ENCODE data around the gene MBOAT2. TPM values are rescaled to one million over a fixed set of nuclear protein-coding genes. Genes with fewer than 3 reads are reported as not detected.

The MBOAT2 gene
- total RNA-seq, 1 experiment from 2014 or later: 65.1 TPM

GRCh38 chr2:8861797-8862196 lies 141.7 kb downstream of the MBOAT2 start:
- Histone ChIP-seq H3K36me3 (ENCODE audit: insufficient read depth, low read length, poor library complexity, severe bottlenecking) (no peaks in the 10 kb centered on the region), H3K27ac (ENCODE audit: low read depth, low read length, poor library complexity, severe bottlenecking) (no peak overlapping the region), H3K9me3 (ENCODE audit: low read depth, low read length, poor library complexity, severe bottlenecking) (no peaks in the 10 kb centered on the region), H3K4me3 (ENCODE audit: low read depth, low read length, poor library complexity, severe bottlenecking) (no peak overlapping the region), H3K27me3 (replicated peaks; ENCODE audit: insufficient read depth, low read depth, low read length, poor library complexity) (no peaks in the 10 kb centered on the region), H3K4me1 (ENCODE audit: insufficient read depth, low read length, poor library complexity, severe bottlenecking) (no peaks in the 10 kb centered on the region)
- intact Hi-C loops (cut with micrococcal nuclease; ENCODE audit: unreplicated experiment): no loop called here
- CTCF ChIA-PET: no interaction called here
- no TSS peak for BruUV-seq (replicated peaks)
- POLR2A ChIA-PET (ENCODE audit: low non-redundant PET): no interaction called here
- no peak for DNase-seq (ENCODE audit: low spot score)
- TF ChIP-seq, protein P1, sequence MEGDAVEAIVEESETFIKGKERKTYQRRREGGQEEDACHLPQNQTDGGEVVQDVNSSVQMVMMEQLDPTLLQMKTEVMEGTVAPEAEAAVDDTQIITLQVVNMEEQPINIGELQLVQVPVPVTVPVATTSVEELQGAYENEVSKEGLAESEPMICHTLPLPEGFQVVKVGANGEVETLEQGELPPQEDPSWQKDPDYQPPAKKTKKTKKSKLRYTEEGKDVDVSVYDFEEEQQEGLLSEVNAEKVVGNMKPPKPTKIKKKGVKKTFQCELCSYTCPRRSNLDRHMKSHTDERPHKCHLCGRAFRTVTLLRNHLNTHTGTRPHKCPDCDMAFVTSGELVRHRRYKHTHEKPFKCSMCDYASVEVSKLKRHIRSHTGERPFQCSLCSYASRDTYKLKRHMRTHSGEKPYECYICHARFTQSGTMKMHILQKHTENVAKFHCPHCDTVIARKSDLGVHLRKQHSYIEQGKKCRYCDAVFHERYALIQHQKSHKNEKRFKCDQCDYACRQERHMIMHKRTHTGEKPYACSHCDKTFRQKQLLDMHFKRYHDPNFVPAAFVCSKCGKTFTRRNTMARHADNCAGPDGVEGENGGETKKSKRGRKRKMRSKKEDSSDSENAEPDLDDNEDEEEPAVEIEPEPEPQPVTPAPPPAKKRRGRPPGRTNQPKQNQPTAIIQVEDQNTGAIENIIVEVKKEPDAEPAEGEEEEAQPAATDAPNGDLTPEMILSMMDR (conservative IDR thresholded peaks at IDR 0.05; ENCODE audit: low read depth, low read length): no peak
- no peak for TF ChIP-seq EZH2 (IDR thresholded peaks at IDR 0.05; ENCODE audit: borderline replicate concordance, low read depth, low read length, poor library complexity, severe bottlenecking)

DNA sequence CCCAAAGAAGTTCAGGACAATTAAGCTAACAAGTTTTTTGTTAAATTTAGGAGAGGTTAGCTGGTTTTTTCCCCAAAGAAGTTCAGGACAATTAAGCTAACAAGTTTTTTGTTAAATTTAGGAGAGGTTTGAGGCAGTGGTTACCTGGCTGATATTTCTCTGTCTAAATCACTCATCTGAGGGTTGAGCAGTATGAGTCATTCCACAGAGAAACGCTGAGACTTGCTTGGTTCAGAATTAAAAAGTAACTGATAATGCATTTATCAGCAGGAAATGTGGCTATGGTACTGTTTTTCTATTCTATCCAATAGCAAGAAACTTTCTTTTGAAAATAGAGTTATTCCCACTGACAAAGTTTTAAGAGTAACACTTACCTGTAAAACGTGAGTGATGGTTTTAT lies 143.2 kb downstream of the MBOAT2 start:
- Histone ChIP-seq H3K27me3 (replicated peaks; ENCODE audit: insufficient read depth, low read depth, low read length, poor library complexity) (no peaks in the 10 kb centered on the region), H3K27ac (ENCODE audit: low read depth, low read length, poor library complexity, severe bottlenecking) (no peak overlapping the region), H3K4me3 (ENCODE audit: low read depth, low read length, poor library complexity, severe bottlenecking) (no peak overlapping the region), H3K9me3 (ENCODE audit: low read depth, low read length, poor library complexity, severe bottlenecking) (no peaks in the 10 kb centered on the region), H3K36me3 (ENCODE audit: insufficient read depth, low read length, poor library complexity, severe bottlenecking) (no peaks in the 10 kb centered on the region), H3K4me1 (ENCODE audit: insufficient read depth, low read length, poor library complexity, severe bottlenecking) (no peaks in the 10 kb centered on the region)
- BruUV-seq (replicated peaks): no TSS peak
- intact Hi-C loops (cut with micrococcal nuclease; ENCODE audit: unreplicated experiment): no loop called here
- DNase-seq (ENCODE audit: low spot score): no peak
- ChIA-PET POLR2A (ENCODE audit: low non-redundant PET) (no interaction called here), CTCF (no interaction called here)
- TF ChIP-seq EZH2 (IDR thresholded peaks at IDR 0.05; ENCODE audit: borderline replicate concordance, low read depth, low read length, poor library complexity, severe bottlenecking): no peak
- TF ChIP-seq, protein P1 (conservative IDR thresholded peaks at IDR 0.05; ENCODE audit: low read depth, low read length): no peak

DNA sequence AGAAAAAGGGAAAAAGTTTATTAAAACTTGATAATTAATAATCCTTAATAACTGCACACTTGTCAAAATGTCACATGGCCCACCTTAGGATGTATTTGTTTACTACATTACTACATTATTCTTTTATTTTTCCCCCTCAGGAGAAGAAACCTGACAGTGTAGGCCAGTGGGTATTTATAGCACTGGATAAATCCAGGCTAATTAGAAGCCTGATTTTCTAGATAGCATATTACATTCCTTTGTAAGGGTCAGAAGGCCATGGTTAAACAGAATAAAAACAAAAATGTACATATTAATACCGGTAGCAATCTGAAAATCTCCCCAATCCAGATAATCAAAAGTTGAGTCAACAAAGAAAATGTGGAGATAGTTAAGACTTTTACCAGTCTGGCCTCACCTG lies 144.6 kb downstream of the MBOAT2 start:
- no peaks in the 10 kb centered on the region for H3K4me1 ChIP-seq (ENCODE audit: insufficient read depth, low read length, poor library complexity, severe bottlenecking)
- ChIA-PET CTCF (no interaction called here), POLR2A (ENCODE audit: low non-redundant PET) (interaction anchor here (0.7 kb wide), 1 partner anchor 48 kb away, joined by 3 read pairs; no protein-coding TSS in a partner anchor)
- intact Hi-C loops (cut with micrococcal nuclease; ENCODE audit: unreplicated experiment): no loop called here
- H3K4me3 ChIP-seq (ENCODE audit: low read depth, low read length, poor library complexity, severe bottlenecking): no peak overlapping the region
- H3K9me3 ChIP-seq (ENCODE audit: low read depth, low read length, poor library complexity, severe bottlenecking): no peaks in the 10 kb centered on the region
- BruUV-seq (replicated peaks): no TSS peak
- TF ChIP-seq EZH2 (IDR thresholded peaks at IDR 0.05; ENCODE audit: borderline replicate concordance, low read depth, low read length, poor library complexity, severe bottlenecking): no peak
- TF ChIP-seq, protein P1 (conservative IDR thresholded peaks at IDR 0.05; ENCODE audit: low read depth, low read length): no peak
- H3K36me3 ChIP-seq (ENCODE audit: insufficient read depth, low read length, poor library complexity, severe bottlenecking): no peaks in the 10 kb centered on the region
- DNase-seq (ENCODE audit: low spot score): no peak
- no peak overlapping the region for H3K27ac ChIP-seq (ENCODE audit: low read depth, low read length, poor library complexity, severe bottlenecking)
- no peaks in the 10 kb centered on the region for H3K27me3 ChIP-seq (replicated peaks; ENCODE audit: insufficient read depth, low read depth, low read length, poor library complexity)
